ENCODE data around the gene FBN1.
A peak's percentile ranks its signal among the peaks of the same experiment; 100 is the strongest.

The FBN1 gene

GRCh38 chr15:48426941-48427340 is 218.6 kb downstream of the FBN1 start:
- DNase-seq (ENCODE audit: low read depth): no peak

GRCh38 chr15:48426044-48426443 is 219.5 kb downstream of the FBN1 start:
- peak; percentile 19 for DNase-seq (ENCODE audit: low read depth)

GRCh38 chr15:48425051-48425450 is 220.5 kb downstream of the FBN1 start:
- no peak for DNase-seq (ENCODE audit: low read depth)

- DNase-seq (ENCODE audit: low read depth): peak; percentile 82
Observed at GRCh38 chr15:48423896-48424475, 221.5 kb downstream of the FBN1 start.

GRCh38 chr15:48423342-48423741 is 222.2 kb downstream of the FBN1 start:
- no peak for DNase-seq (ENCODE audit: low read depth)

- no peak for DNase-seq (ENCODE audit: low read depth)
Observed at GRCh38 chr15:48422401-48422800, 223.1 kb downstream of the FBN1 start.

GRCh38 chr15:48421362-48421761 is 224.1 kb downstream of the FBN1 start:
- no peak for DNase-seq (ENCODE audit: low read depth)

- no peak for DNase-seq (ENCODE audit: low read depth)
Observed at GRCh38 chr15:48419896-48420295, 225.6 kb downstream of the FBN1 start.

GRCh38 chr15:48418343-48418742 is 227.2 kb downstream of the FBN1 start:
- DNase-seq (ENCODE audit: low read depth): no peak

- DNase-seq (ENCODE audit: low read depth): no peak
Observed at GRCh38 chr15:48416301-48416700, 229.2 kb downstream of the FBN1 start.

- peak; percentile 61 for DNase-seq (ENCODE audit: low read depth)
Observed at GRCh38 chr15:48415036-48415886, 230.2 kb downstream of the FBN1 start.

- peak; percentile 9 for DNase-seq (ENCODE audit: low read depth)
Observed at GRCh38 chr15:48414015-48414414, 231.5 kb downstream of the FBN1 start.

- peak; percentile 25 for DNase-seq (ENCODE audit: low read depth)
Observed at GRCh38 chr15:48413304-48413703, 232.2 kb downstream of the FBN1 start.

GRCh38 chr15:48411971-48412591 is 233.4 kb downstream of the FBN1 start:
- peak; percentile 54 for DNase-seq (ENCODE audit: low read depth)

GRCh38 chr15:48409623-48410022 is 235.9 kb downstream of the FBN1 start:
- no peak for DNase-seq (ENCODE audit: low read depth)

GRCh38 chr15:48408327-48408726 is 237.2 kb downstream of the FBN1 start:
- no peak for DNase-seq (ENCODE audit: low read depth)

GRCh38 chr15:48407646-48408045 is 237.9 kb downstream of the FBN1 start:
- no peak for DNase-seq (ENCODE audit: low read depth)

GRCh38 chr15:48406911-48407310 is 238.6 kb downstream of the FBN1 start:
- peak; percentile 32 for DNase-seq (ENCODE audit: low read depth)

GRCh38 chr15:48406266-48406891 is 239.1 kb downstream of the FBN1 start:
- no peak for DNase-seq (ENCODE audit: low read depth)

GRCh38 chr15:48402427-48403177 is 242.9 kb downstream of the FBN1 start:
- no peak for DNase-seq (ENCODE audit: low read depth)

GRCh38 chr15:48400086-48400485 is 245.4 kb downstream of the FBN1 start:
- DNase-seq (ENCODE audit: low read depth): no peak

- no peak for DNase-seq (ENCODE audit: low read depth)
Observed at GRCh38 chr15:48397841-48398240, 247.7 kb downstream of the FBN1 start.

Measured in ELR (cell line).